Measurements from ENCODE around the gene NT5C1A. TPM values are rescaled to one million over a fixed set of nuclear protein-coding genes. Genes with fewer than 3 reads are reported as not detected.

NT5C1A gene
- polyA plus RNA-seq, 1 experiment = not detected

DNA sequence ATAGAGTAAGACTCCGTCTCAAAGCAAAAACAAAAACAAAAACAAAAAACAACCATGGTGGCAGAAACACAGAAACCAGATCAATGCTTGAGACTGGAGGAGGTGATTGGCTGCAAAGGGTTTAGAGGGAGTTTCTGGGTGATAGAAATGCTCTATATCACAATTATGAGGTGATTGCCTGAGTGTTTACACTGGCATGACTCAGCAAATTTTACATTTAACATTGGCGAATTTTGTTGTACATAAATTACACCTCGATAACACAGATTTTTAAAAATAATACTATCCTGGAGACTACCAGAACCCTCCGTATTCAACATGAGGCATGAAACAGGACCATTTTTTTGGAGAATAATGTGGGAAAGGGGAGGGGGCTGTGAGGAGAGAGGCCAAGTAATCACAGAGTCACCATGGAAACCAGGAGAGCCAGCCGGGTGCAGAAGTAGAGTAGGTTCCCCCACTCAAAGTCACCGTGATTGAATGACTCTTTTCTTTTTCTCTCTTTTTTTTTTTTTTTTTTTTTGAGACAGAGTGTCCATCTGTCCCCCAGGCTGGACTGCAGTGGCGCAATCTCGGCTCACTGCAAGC, 56.7 kb downstream of the NT5C1A start:
- H3K4me3 ChIP-seq (ENCODE audit: low read depth, low read length) = no peak overlapping the region
- no peak for DNase-seq (ENCODE audit: low read depth, low spot score)
- TF ChIP-seq, protein P1, sequence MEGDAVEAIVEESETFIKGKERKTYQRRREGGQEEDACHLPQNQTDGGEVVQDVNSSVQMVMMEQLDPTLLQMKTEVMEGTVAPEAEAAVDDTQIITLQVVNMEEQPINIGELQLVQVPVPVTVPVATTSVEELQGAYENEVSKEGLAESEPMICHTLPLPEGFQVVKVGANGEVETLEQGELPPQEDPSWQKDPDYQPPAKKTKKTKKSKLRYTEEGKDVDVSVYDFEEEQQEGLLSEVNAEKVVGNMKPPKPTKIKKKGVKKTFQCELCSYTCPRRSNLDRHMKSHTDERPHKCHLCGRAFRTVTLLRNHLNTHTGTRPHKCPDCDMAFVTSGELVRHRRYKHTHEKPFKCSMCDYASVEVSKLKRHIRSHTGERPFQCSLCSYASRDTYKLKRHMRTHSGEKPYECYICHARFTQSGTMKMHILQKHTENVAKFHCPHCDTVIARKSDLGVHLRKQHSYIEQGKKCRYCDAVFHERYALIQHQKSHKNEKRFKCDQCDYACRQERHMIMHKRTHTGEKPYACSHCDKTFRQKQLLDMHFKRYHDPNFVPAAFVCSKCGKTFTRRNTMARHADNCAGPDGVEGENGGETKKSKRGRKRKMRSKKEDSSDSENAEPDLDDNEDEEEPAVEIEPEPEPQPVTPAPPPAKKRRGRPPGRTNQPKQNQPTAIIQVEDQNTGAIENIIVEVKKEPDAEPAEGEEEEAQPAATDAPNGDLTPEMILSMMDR (IDR thresholded peaks at IDR 0.05; ENCODE audit: low read depth, low read length) = no peak
- H3K9me3 ChIP-seq (ENCODE audit: control insufficient read depth, insufficient read depth, low read length) = peaks cover 3% of the 10 kb centered on the region; the same call in 1 of the 2 replicates
- ChIA-PET POLR2A (no interaction called here), CTCF (interaction anchor here (3.9 kb wide), 1 partner anchor 9 kb away, joined by 21 read pairs; no protein-coding TSS in a partner anchor)
- no peak overlapping the region for H3K27ac ChIP-seq (ENCODE audit: low read depth, low read length)
- H3K27me3 ChIP-seq (ENCODE audit: control insufficient read depth, insufficient read depth, low read length) = peaks cover 7% of the 10 kb centered on the region

DNA sequence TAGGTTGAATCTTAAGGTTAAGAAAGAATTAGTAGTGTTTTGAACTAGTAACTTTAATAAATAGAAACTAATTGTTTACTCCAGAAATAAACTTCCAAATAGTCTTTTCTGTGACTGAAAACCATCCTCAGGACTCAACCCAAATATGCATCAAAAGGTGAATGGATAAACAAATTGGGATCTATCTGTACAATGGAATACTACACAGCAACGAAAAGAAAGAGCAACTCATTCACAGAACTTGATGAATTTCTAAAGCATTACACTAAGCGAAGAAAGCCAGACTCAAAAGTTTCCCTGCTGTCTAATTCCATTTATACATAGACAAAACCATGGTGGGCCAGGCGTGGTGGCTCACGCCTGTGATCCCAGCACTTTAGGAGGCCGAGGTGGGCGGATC, 57.4 kb downstream of the NT5C1A start:
- Histone ChIP-seq H3K27ac (ENCODE audit: low read depth, low read length) (no peak overlapping the region), H3K9me3 (ENCODE audit: control insufficient read depth, insufficient read depth, low read length) (peaks cover 8% of the 10 kb centered on the region; the same call in 1 of the 2 replicates), H3K27me3 (ENCODE audit: control insufficient read depth, insufficient read depth, low read length) (peaks cover 5% of the 10 kb centered on the region), H3K4me3 (ENCODE audit: low read depth, low read length) (no peak overlapping the region)
- ChIA-PET CTCF (interaction anchor here (11.8 kb wide), 1 partner anchor 42 kb away, joined by 320 read pairs; no protein-coding TSS in a partner anchor), POLR2A (no interaction called here)
- DNase-seq (ENCODE audit: low read depth, low spot score) = no peak
- TF ChIP-seq, protein P1 (IDR thresholded peaks at IDR 0.05; ENCODE audit: low read depth, low read length) = no peak

DNA sequence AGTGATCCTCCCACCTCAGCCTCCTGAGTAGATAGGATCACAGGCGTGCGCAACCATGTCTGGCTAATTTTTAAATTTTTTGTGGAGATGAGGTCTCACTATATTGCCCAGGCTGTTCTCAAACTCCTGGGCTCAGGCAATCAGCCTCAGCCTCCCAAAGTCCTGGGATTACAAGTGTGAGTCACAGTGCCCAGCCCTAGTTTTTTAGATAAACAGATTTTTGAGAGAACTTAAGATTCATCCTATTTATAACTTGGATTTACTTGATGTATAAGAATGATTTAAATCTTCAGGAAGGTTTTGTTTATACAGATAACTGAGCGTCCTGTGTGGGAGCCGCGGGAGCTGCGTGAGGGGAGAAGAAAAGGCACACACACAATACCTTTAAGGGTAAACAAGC, 58.7 kb downstream of the NT5C1A start:
- POLR2A ChIA-PET = interaction anchor here (1.0 kb wide), 1 partner anchor 47 kb away, joined by 3 read pairs; no protein-coding TSS in a partner anchor
- peak; percentile 16 for DNase-seq (ENCODE audit: low read depth, low spot score)
- TF ChIP-seq, protein P1 (IDR thresholded peaks at IDR 0.05; ENCODE audit: low read depth, low read length) = no peak
- no peak overlapping the region for H3K4me3 ChIP-seq (ENCODE audit: low read depth, low read length)
- peaks cover 12% of the 10 kb centered on the region; the same call in 1 of the 2 replicates for H3K9me3 ChIP-seq (ENCODE audit: control insufficient read depth, insufficient read depth, low read length)
- H3K27me3 ChIP-seq (ENCODE audit: control insufficient read depth, insufficient read depth, low read length) = peaks cover 2% of the 10 kb centered on the region
- no peak overlapping the region for H3K27ac ChIP-seq (ENCODE audit: low read depth, low read length)
- CTCF ChIA-PET = interaction anchor here (11.8 kb wide), 1 partner anchor 44 kb away, joined by 320 read pairs; no protein-coding TSS in a partner anchor

DNA sequence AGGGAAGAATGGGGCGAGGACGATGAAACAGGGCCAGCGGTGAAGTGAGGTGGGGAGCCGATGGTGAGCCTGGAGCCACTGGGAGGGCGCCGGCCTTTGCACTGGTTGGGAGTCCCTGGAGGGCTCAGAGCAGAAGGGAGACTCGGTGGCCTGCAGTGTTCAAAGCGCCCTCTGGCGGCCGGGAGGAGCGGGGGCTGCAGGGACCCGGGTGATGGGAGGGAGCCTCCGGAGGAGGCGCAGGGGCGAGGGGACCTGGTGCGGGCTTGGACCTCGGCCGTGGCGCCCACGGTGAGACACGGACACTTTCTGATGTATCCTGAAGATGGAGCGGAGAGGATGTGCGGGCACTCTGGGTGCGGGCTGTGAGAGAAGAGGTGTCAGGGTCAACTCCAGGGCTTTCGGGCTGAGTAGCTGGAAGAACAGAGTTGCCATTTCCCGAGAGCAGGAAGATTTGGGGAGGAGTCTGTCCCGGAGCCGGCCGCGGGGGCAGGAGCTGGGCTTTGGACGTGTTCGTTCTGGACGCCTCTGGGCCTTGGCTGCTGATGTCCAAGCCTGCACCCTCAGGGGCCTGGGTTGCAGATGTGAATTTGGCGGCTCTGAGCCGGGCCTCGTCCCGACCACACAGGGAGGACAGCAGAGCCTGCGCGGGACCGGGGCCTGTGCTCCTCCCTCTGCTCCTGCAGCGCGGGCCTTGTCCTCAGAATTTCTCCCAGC, 62.1 kb downstream of the NT5C1A start:
- Histone ChIP-seq H3K27me3 (ENCODE audit: control insufficient read depth, insufficient read depth, low read length) (no peaks in the 10 kb centered on the region), H3K27ac (ENCODE audit: low read depth, low read length) (no peak overlapping the region), H3K9me3 (ENCODE audit: control insufficient read depth, insufficient read depth, low read length) (peaks cover 10% of the 10 kb centered on the region; the same call in 1 of the 2 replicates), H3K4me3 (ENCODE audit: low read depth, low read length) (no peak overlapping the region)
- POLR2A ChIA-PET = no interaction called here
- TF ChIP-seq, protein P1 (IDR thresholded peaks at IDR 0.05; ENCODE audit: low read depth, low read length) = peak; percentile 59
- CTCF ChIA-PET = interaction anchor here (0.6 to 11.8 kb wide), 10 partner anchors 8 to 525 kb away, joined by 3 to 320 read pairs (median 4); partner anchors contain the start of gene NT5C1A
- no peak for DNase-seq (ENCODE audit: low read depth, low spot score)

Other genes with a start within 250 kb of the NT5C1A start
- gene BMP8A, start 180.5 kb downstream of the NT5C1A start, polyA plus RNA-seq (2011; rRNA removed) = not detected in 2 replicates
- 67.5 and 90.3 TPM in 2 replicates for gene PABPC4, start 95.3 kb downstream of the NT5C1A start, polyA plus RNA-seq (2011; rRNA removed)
- 0.14 TPM in 2 replicates for gene HEYL, start 32.5 kb downstream of the NT5C1A start, polyA plus RNA-seq (2011; rRNA removed)
- gene HPCAL4, start 19.3 kb upstream of the NT5C1A start, polyA plus RNA-seq (2011; rRNA removed) = not detected in 2 replicates
- 68.0 and 72.5 TPM in 2 replicates for gene PPIE, start 66.8 kb upstream of the NT5C1A start, polyA plus RNA-seq (2011; rRNA removed)
- gene OXCT2, start 99.2 kb upstream of the NT5C1A start, polyA plus RNA-seq (2011; rRNA removed) = 0.06 and 0.20 TPM in 2 replicates
- gene BMP8B, start 116.8 kb upstream of the NT5C1A start, polyA plus RNA-seq (2011; rRNA removed) = not detected in 2 replicates
- 18.0 and 22.0 TPM in 2 replicates for gene TRIT1, start 211.4 kb upstream of the NT5C1A start, polyA plus RNA-seq (2011; rRNA removed)
- 0.66 and 0.77 TPM in 2 replicates for gene MYCL, start 229.8 kb upstream of the NT5C1A start, polyA plus RNA-seq (2011; rRNA removed)